HG03139 (cell line): ENCODE results near the gene ZSCAN20.

ENCODE experiments used
- ATAC-seq: cut with Tn5 transposase; IDR thresholded peaks from one replicate; pipeline ENCODE4 v1.9.1; 2021; ENCODE audit not compliant: unreplicated experiment

The ZSCAN20 gene

GRCh38 chr1:33443080-33443704, 29.3 kb upstream of the ZSCAN20 start:
- ATAC-seq: no peak

GRCh38 chr1:33443705-33444180, 28.7 kb upstream of the ZSCAN20 start:
- no peak for ATAC-seq

GRCh38 chr1:33445108-33445507, 27.3 kb upstream of the ZSCAN20 start:
- ATAC-seq: no peak

- no peak for ATAC-seq
Observed at GRCh38 chr1:33446590-33446989, 25.9 kb upstream of the ZSCAN20 start.

- no peak for ATAC-seq
Observed at GRCh38 chr1:33454646-33455282, 17.7 kb upstream of the ZSCAN20 start.

GRCh38 chr1:33455539-33456501, 16.6 kb upstream of the ZSCAN20 start:
- no peak for ATAC-seq

- no peak for ATAC-seq
Observed at GRCh38 chr1:33456502-33456886, 16.0 kb upstream of the ZSCAN20 start.

- ATAC-seq: no peak
Observed at GRCh38 chr1:33459691-33460090, 12.8 kb upstream of the ZSCAN20 start.

GRCh38 chr1:33460144-33460543, 12.3 kb upstream of the ZSCAN20 start:
- no peak for ATAC-seq

- ATAC-seq: peak; percentile 61
Observed at GRCh38 chr1:33460947-33461629, 11.4 kb upstream of the ZSCAN20 start.

- no peak for ATAC-seq
Observed at GRCh38 chr1:33462405-33463164, 9.9 kb upstream of the ZSCAN20 start.

- no peak for ATAC-seq
Observed at GRCh38 chr1:33464552-33464951, 7.9 kb upstream of the ZSCAN20 start.

GRCh38 chr1:33465316-33465715, 7.1 kb upstream of the ZSCAN20 start:
- no peak for ATAC-seq

- no peak for ATAC-seq
Observed at GRCh38 chr1:33466159-33466558, 6.3 kb upstream of the ZSCAN20 start.

- no peak for ATAC-seq
Observed at GRCh38 chr1:33468011-33468410, 4.4 kb upstream of the ZSCAN20 start.

- ATAC-seq: no peak
Observed at GRCh38 chr1:33468531-33468930, 3.9 kb upstream of the ZSCAN20 start.

- no peak for ATAC-seq
Observed at GRCh38 chr1:33468967-33469366, 3.5 kb upstream of the ZSCAN20 start.

GRCh38 chr1:33469691-33470090, 2.8 kb upstream of the ZSCAN20 start:
- ATAC-seq: no peak

- no peak for ATAC-seq
Observed at GRCh38 chr1:33470495-33471012, 1.9 kb upstream of the ZSCAN20 start.

GRCh38 chr1:33471416-33471815, 1.0 kb upstream of the ZSCAN20 start:
- no peak for ATAC-seq
